ENCODE results near the gene PCAT7. TPM values are rescaled to one million over a fixed set of nuclear protein-coding genes. Genes with fewer than 3 reads are reported as not detected.

The PCAT7 gene
- total and polyA plus RNA-seq, 2 donors (not counting 3 experiments of a cell fraction or from before 2014, with no cell fraction given), result not detected

DNA sequence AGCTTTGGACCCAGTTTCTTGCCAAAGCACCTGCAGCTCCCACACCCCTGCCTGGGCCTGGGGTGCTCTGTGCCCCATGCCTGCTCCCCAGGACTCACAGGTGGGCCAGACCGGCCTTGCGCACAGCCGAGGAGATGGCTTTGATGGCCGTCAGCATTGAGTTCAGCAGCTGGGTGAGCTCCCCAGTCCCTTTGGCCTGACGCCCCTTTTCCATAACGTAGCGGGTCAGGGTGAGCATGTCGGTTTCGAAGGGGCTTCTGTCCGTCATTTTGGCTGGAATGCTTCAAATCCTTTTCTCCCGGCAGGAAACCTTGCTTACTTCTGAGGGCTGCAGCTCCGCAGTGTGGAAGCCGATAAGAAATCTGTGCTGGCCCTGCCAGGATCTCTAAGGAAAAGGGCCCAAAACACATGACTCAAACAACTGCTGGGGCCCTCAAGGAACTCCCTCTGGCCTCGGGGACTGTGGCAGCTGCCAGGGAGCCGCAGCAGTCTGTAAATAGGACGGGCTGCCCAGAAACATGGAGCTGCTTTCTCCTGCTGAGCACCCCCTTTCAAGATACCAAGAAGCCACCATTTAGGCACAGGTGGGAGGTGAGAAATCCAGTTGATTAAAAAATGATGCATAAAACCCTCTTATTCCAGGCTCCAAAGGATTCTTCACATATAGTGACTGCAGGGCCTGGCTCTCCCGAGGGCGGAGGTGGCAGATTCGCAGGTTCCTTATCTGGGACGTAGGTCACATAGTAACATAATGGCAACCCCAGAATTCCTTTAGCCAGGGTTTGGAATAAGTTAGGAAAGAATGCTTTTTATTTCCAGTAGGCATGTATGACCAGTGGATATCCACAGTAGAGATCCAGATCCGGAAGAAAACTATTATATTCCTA lies 38.8 kb downstream of the PCAT7 start, which contains the start of gene FBP2:
FBP2 (minus strand) TSS at position 366 of the 887 bp plus-strand sequence; CDS start at position 268, 98 bp downstream.
- ChIA-PET POLR2A (no interaction called here), CTCF (no interaction called here)
- Histone ChIP-seq H3K9me1 (replicated peaks; ENCODE audit: control insufficient read depth, extremely low read depth, insufficient read depth, low read length) (no peaks in the 10 kb centered on the region), H3K4me2 (ENCODE audit: insufficient read depth, low read length) (no peak within 1 kb of the TSS), H3K4me1 (ENCODE audit: control insufficient read depth, extremely low read depth, insufficient read depth, low read length) (no peaks in the 10 kb centered on the region), H3K9me3 (replicated peaks; ENCODE audit: control insufficient read depth, insufficient read depth, low read length) (no peaks in the 10 kb centered on the region), H3K36me3 (ENCODE audit: control insufficient read depth in 2 of 2, extremely low read depth in 1 of 2, insufficient read depth in 2 of 2, low read length in 2 of 2) (no peaks in the 10 kb centered on the region), H3K27ac (ENCODE audit: insufficient read depth, low read depth, low read length) (no peak within 1 kb of the TSS), H2AFZ (ENCODE audit: low read depth, low read length) (no peak within 1 kb of the TSS), H3K9ac (replicated peaks; ENCODE audit: extremely low read depth, insufficient read depth, low read length) (no peak within 1 kb of the TSS), H3K79me2 (ENCODE audit: control insufficient read depth, insufficient read depth, low read length) (no peaks in the 10 kb centered on the region), H4K20me1 (replicated peaks; ENCODE audit: control insufficient read depth, extremely low read depth, insufficient read depth, low read length) (no peaks in the 10 kb centered on the region), H3K27me3 (ENCODE audit: control insufficient read depth in 2 of 2, insufficient read depth in 2 of 2, low read length in 2 of 2) (no peaks in the 10 kb centered on the region), H3K4me3 (replicated peaks in 1 of 3; ENCODE audit: insufficient read depth in 1 of 3, low read depth in 1 of 3, low read length in 3 of 3) (no peak within 1 kb of the TSS)
- no TSS peak for BruUV-seq (replicated peaks)
- TF ChIP-seq JUN (IDR thresholded peaks at IDR 0.05; ENCODE audit: borderline replicate concordance, insufficient read depth, insufficient read length, low read depth) (no peak), EZH2 (IDR thresholded peaks at IDR 0.05; ENCODE audit: borderline replicate concordance, low read depth, low read length, severe bottlenecking) (no peak)
- TF ChIP-seq, protein P1, sequence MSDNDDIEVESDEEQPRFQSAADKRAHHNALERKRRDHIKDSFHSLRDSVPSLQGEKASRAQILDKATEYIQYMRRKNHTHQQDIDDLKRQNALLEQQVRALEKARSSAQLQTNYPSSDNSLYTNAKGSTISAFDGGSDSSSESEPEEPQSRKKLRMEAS (IDR thresholded peaks at IDR 0.05; ENCODE audit: insufficient read depth, insufficient read length), result no peak
- dilution Hi-C loops (cut with MboI; ENCODE audit: extremely low pct_ligation_motif_present, low sequenced_read_pairs), result no loop called here
- intact Hi-C loops (cut with micrococcal nuclease), result no loop called here
- peak; percentile 11 for DNase-seq (ENCODE audit: low read depth, low spot score)
- FAIRE-seq, result no peak

DNA sequence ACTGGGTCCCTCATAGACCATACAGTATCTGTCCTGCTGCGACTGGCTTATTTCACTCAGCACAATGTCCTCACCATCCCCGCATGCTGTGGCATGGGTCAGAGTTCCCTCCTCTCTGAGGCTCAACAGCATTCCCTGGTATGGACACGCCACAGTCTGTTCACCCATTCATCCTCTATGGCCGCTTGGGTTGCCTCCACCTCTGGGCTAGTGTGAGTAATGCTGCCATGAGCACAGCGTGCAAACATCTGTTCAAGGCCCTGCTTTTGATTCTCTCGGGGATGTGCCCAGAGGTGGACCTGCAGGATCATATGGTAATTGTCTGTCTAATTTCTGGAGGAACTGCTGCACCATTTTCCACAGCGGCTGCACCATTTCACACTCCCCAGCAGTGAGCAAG lies 44.2 kb downstream of the PCAT7 start:
- no peaks in the 10 kb centered on the region for H3K79me2 ChIP-seq (ENCODE audit: control insufficient read depth, insufficient read depth, low read length)
- no peak overlapping the region for H3K4me3 ChIP-seq (replicated peaks in 1 of 3; ENCODE audit: insufficient read depth in 1 of 3, low read depth in 1 of 3, low read length in 3 of 3)
- H3K9me1 ChIP-seq (replicated peaks; ENCODE audit: control insufficient read depth, extremely low read depth, insufficient read depth, low read length), result no peaks in the 10 kb centered on the region
- TF ChIP-seq FOS (IDR thresholded peaks at IDR 0.05; ENCODE audit: borderline replicate concordance, insufficient read depth, low read length), result no peak
- TF ChIP-seq MYC (IDR thresholded peaks at IDR 0.05; ENCODE audit: low read depth, low read length), result no peak
- TF ChIP-seq EZH2 (IDR thresholded peaks at IDR 0.05; ENCODE audit: borderline replicate concordance, low read depth, low read length, severe bottlenecking), result no peak
- TF ChIP-seq JUN (IDR thresholded peaks at IDR 0.05; ENCODE audit: borderline replicate concordance, insufficient read depth, insufficient read length, low read depth), result no peak
- FAIRE-seq, result no peak
- CTCF ChIA-PET, result no interaction called here
- no peaks in the 10 kb centered on the region for H3K4me1 ChIP-seq (ENCODE audit: control insufficient read depth, extremely low read depth, insufficient read depth, low read length)
- H3K27ac ChIP-seq (ENCODE audit: insufficient read depth, low read depth, low read length), result no peak overlapping the region
- no peaks in the 10 kb centered on the region for H4K20me1 ChIP-seq (replicated peaks; ENCODE audit: control insufficient read depth, extremely low read depth, insufficient read depth, low read length)
- BruUV-seq (replicated peaks), result no TSS peak
- no peak for DNase-seq (ENCODE audit: low read depth, low spot score)
- no peak overlapping the region for H2AFZ ChIP-seq (ENCODE audit: low read depth, low read length)
- POLR2A ChIA-PET, result no interaction called here
- H3K4me2 ChIP-seq (ENCODE audit: insufficient read depth, low read length), result no peak overlapping the region
- dilution Hi-C loops (cut with MboI; ENCODE audit: extremely low pct_ligation_motif_present, low sequenced_read_pairs), result no loop called here
- H3K36me3 ChIP-seq (ENCODE audit: control insufficient read depth in 2 of 2, extremely low read depth in 1 of 2, insufficient read depth in 2 of 2, low read length in 2 of 2), result no peaks in the 10 kb centered on the region
- no peaks in the 10 kb centered on the region for H3K27me3 ChIP-seq (ENCODE audit: control insufficient read depth in 2 of 2, insufficient read depth in 2 of 2, low read length in 2 of 2)
- no peak overlapping the region for H3K9ac ChIP-seq (replicated peaks; ENCODE audit: extremely low read depth, insufficient read depth, low read length)
- intact Hi-C loops (cut with micrococcal nuclease), result no loop called here
- H3K9me3 ChIP-seq (replicated peaks; ENCODE audit: control insufficient read depth, insufficient read depth, low read length), result no peaks in the 10 kb centered on the region
